DND-41 (cell line): ENCODE measurements around the gene MPZ.
"Not testable (repeated sequence)": the region's sequence is repeated elsewhere in the genome, so short reads cannot be mapped to it uniquely, and the experiment has no call there.

Experiments used
- EZH2 ChIP-seq: IDR thresholded peaks from 3 replicates; pipeline ENCODE4 v1.6.1; 2012; ENCODE audit warnings: borderline replicate concordance, low read depth, mild to moderate bottlenecking, moderate library complexity, low read length, inconsistent platforms; ENCODE audit not compliant: severe bottlenecking
- TF ChIP-seq, protein P1 (sequence below): IDR thresholded peaks from 2 replicates; pipeline ENCODE4 v1.5.1; 2012; ENCODE audit warnings: borderline replicate concordance, low read length, moderate library complexity, mild to moderate bottlenecking; ENCODE audit not compliant: poor library complexity, severe bottlenecking; ENCODE audit errors: extremely low read depth

DNA sequence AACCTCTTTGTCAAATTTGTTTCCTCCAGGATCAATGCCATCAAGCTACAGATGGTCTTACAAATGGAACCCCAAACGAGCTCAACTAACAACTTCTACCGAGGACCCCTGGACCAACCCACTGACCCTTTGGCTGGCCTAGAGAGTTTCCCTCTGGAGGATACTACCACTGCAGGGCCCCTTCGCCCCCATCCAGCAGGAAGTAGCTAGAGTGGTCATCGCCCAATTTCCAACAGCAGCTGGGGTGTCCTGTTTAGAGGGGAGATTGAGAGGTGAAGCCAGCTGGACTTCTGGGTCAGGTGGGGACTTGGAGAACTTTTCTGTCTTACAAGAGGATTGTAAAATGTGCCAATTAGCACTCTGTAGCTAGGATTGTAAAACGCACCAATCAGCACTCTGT is 52.7 kb downstream of the MPZ start:
- TF ChIP-seq, protein P1, sequence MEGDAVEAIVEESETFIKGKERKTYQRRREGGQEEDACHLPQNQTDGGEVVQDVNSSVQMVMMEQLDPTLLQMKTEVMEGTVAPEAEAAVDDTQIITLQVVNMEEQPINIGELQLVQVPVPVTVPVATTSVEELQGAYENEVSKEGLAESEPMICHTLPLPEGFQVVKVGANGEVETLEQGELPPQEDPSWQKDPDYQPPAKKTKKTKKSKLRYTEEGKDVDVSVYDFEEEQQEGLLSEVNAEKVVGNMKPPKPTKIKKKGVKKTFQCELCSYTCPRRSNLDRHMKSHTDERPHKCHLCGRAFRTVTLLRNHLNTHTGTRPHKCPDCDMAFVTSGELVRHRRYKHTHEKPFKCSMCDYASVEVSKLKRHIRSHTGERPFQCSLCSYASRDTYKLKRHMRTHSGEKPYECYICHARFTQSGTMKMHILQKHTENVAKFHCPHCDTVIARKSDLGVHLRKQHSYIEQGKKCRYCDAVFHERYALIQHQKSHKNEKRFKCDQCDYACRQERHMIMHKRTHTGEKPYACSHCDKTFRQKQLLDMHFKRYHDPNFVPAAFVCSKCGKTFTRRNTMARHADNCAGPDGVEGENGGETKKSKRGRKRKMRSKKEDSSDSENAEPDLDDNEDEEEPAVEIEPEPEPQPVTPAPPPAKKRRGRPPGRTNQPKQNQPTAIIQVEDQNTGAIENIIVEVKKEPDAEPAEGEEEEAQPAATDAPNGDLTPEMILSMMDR = not testable (repeated sequence)
- not testable (repeated sequence) for TF ChIP-seq EZH2
